ENCODE results near the gene OR10G8. TPM values are rescaled to one million over a fixed set of nuclear protein-coding genes. Genes with fewer than 3 reads are reported as not detected.

OR10G8 gene
- total and polyA plus RNA-seq, 2 of the 4 experiments (the other 2 are of a cell fraction): not detected

- Histone ChIP-seq H3K27ac (ENCODE audit: insufficient read depth, low read length) (no peak overlapping the region), H3K9me3 (ENCODE audit: control insufficient read depth, insufficient read depth, low read length) (peaks cover 2% of the 10 kb centered on the region; the same call in 1 of the 2 replicates), H4K91ac (ENCODE audit: insufficient read depth, low read depth, low read length) (no peak overlapping the region), H3K9me1 (ENCODE audit: insufficient read depth, low read length) (no peaks in the 10 kb centered on the region), H2BK15ac (ENCODE audit: low read depth, low read length) (no peak overlapping the region), H4K5ac (ENCODE audit: low read depth, low read length) (no peak overlapping the region), H3K18ac (ENCODE audit: low read depth, low read length) (no peak overlapping the region), H2AFZ (replicated peaks; ENCODE audit: low read length, poor library complexity) (no peak overlapping the region), H3K4ac (ENCODE audit: low read depth, low read length) (no peak overlapping the region), H4K20me1 (ENCODE audit: insufficient read depth, low read length) (no peaks in the 10 kb centered on the region), H3K9ac (ENCODE audit: low read depth, low read length) (no peak overlapping the region), H3K14ac (replicated peaks; ENCODE audit: low read depth, low read length) (no peak overlapping the region), H3K4me3 (ENCODE audit: insufficient read depth, low read depth, low read length) (no peak overlapping the region), H3K4me1 (ENCODE audit: control insufficient read depth, insufficient read depth, low read length) (no peaks in the 10 kb centered on the region), H3K4me2 (ENCODE audit: low read depth, low read length) (no peak overlapping the region), H3K79me1 (ENCODE audit: low read depth in 1 of 2, low read length in 2 of 2) (no peaks in the 10 kb centered on the region), H3K56ac (ENCODE audit: extremely low read depth, insufficient read depth, low read length) (no peak overlapping the region), H3K23ac (ENCODE audit: low read depth, low read length) (no peak overlapping the region), H3K27me3 (ENCODE audit: control insufficient read depth, insufficient read depth, low read length) (no peaks in the 10 kb centered on the region), H2BK120ac (ENCODE audit: low read depth, low read length) (no peak overlapping the region), H2BK20ac (ENCODE audit: low read depth, low read length) (no peak overlapping the region), H2AK9ac (replicated peaks; ENCODE audit: low read depth, low read length, poor library complexity) (no peak overlapping the region), H4K8ac (ENCODE audit: low read depth in 2 of 2, low read length in 2 of 2) (no peak overlapping the region), H2BK5ac (ENCODE audit: low read depth, low read length, poor library complexity, severe bottlenecking) (no peak overlapping the region), H2AK5ac (ENCODE audit: low read depth, low read length) (no peak overlapping the region), H3K36me3 (ENCODE audit: control insufficient read depth, insufficient read depth, low read length) (no peaks in the 10 kb centered on the region)
- intact Hi-C loops (cut with micrococcal nuclease): no loop called here
- ChIA-PET POLR2A (ENCODE audit: unreplicated experiment) (interaction anchor here (0.7 kb wide), 1 partner anchor 580 kb away, joined by 3 read pairs; no protein-coding TSS in a partner anchor), CTCF (no interaction called here)
- TF ChIP-seq RCOR1 (IDR thresholded peaks at IDR 0.05; ENCODE audit: insufficient replicate concordance, low read length) (no peak), MXI1 (IDR thresholded peaks at IDR 0.05; ENCODE audit: borderline replicate concordance, low read depth, low read length) (no peak), NFE2L2 (IDR thresholded peaks at IDR 0.05; ENCODE audit: low read depth, low read length) (no peak), CEBPB (IDR thresholded peaks at IDR 0.05; ENCODE audit: low read depth, low read length) (no peak), CTCF (conservative IDR thresholded peaks at IDR 0.05; ENCODE audit: low read depth, low read length) (no peak), USF2 (IDR thresholded peaks at IDR 0.05; ENCODE audit: low read depth, low read length) (no peak), CHD1 (IDR thresholded peaks at IDR 0.05; ENCODE audit: low read depth, low read length) (no peak), POLR2A (IDR thresholded peaks at IDR 0.05; ENCODE audit: low read depth, low read length) (no peak), SMC3 (IDR thresholded peaks at IDR 0.05; ENCODE audit: low read depth, low read length) (no peak)
- ATAC-seq (ENCODE audit: low read depth) (no peak), DNase-seq (no peak)
- in situ Hi-C loops (cut with MboI; ENCODE audit: low sequenced_read_pairs): no loop called here
- dilution Hi-C loops (cut with HindIII; ENCODE audit: low sequenced_read_pairs, unreplicated experiment): no loop called here
- no CpG with 5 or more reads among the region's 4 CpGs for WGBS, 2 experiments (ENCODE audit: extremely low coverage in 2 of 2, insufficient read length in 1 of 2)
- no TSS peak for BruUV-seq (replicated peaks)
Measured at GRCh38 chr11:124043420-124043819, 16.8 kb downstream of the OR10G8 start.
